DOHH2 (cell line): ENCODE measurements around the gene CES4A.
A peak's percentile ranks its signal among the peaks of the same experiment; 100 is the strongest.

ENCODE experiments used
- H3F3A ChIP-seq: fragments of 200-600 bp; sonication (generic), shearing (Covaris generic); 2 replicates; pipeline ENCODE4 v1.6.0; 2016; ENCODE audit warnings: antibody characterized with exemption, mild to moderate bottlenecking; ENCODE audit not compliant: control insufficient read depth, insufficient read depth
- H3K27ac ChIP-seq: fragments of 200-600 bp; sonication (generic); 2 replicates; pipeline ENCODE4 v1.5.1; 2014; ENCODE audit warnings: low read depth, mild to moderate bottlenecking, low read length, moderate library complexity
- H3K27me3 ChIP-seq: fragments of 200-600 bp; sonication (generic); 2 replicates; pipeline ENCODE4 v1.6.1; 2014; ENCODE audit warnings: mild to moderate bottlenecking, low read length, mixed read lengths; ENCODE audit not compliant: control insufficient read depth
- H3K36me3 ChIP-seq: fragments of 200-600 bp; sonication (generic); 2 replicates; pipeline ENCODE4 v1.6.1; 2014; ENCODE audit warnings: mild to moderate bottlenecking, low read length, moderate library complexity, mixed read lengths; ENCODE audit not compliant: control insufficient read depth
- H3K4me1 ChIP-seq: fragments of 200-600 bp; sonication (generic); 2 replicates; pipeline ENCODE4 v1.6.1; 2014; ENCODE audit warnings: mild to moderate bottlenecking, low read length, mixed read lengths; ENCODE audit not compliant: control insufficient read depth
- H3K4me2 ChIP-seq: fragments of 200-600 bp; sonication (generic); 2 replicates; pipeline ENCODE4 v1.6.0; 2014; ENCODE audit warnings: mild to moderate bottlenecking, low read length, moderate library complexity
- H3K4me3 ChIP-seq: fragments of 200-600 bp; sonication (generic); 2 replicates; pipeline ENCODE4 v1.5.1; 2014; ENCODE audit warnings: mild to moderate bottlenecking, low read length, mixed read lengths
- H3K79me2 ChIP-seq: fragments of 200-600 bp; sonication (generic); 2 replicates; pipeline ENCODE4 v1.6.1; 2014; ENCODE audit warnings: mild to moderate bottlenecking, low read length, mixed read lengths; ENCODE audit not compliant: control insufficient read depth
- H3K9me2 ChIP-seq: fragments of 200-600 bp; sonication (generic); replicated peaks from 2 replicates; pipeline ENCODE4 v1.6.1; 2014; ENCODE audit warnings: mild to moderate bottlenecking, low read length, mixed read lengths; ENCODE audit not compliant: control insufficient read depth
- H3K9me3 ChIP-seq: fragments of 200-600 bp; sonication (generic); 2 replicates; pipeline ENCODE4 v1.6.1; 2014; ENCODE audit warnings: antibody characterized with exemption, low read length, mixed read lengths; ENCODE audit not compliant: control insufficient read depth, insufficient read depth
- H4K20me1 ChIP-seq: fragments of 200-600 bp; sonication (generic); 2 replicates; pipeline ENCODE4 v1.6.0; 2014; ENCODE audit warnings: low read depth, mild to moderate bottlenecking, antibody characterized with exemption, low read length, moderate library complexity; ENCODE audit not compliant: control insufficient read depth, insufficient read depth
- EZH2phosphoT487 ChIP-seq: fragments of 200-600 bp; sonication (generic); IDR thresholded peaks from 2 replicates; pipeline ENCODE4 v1.6.1; 2017; ENCODE audit warnings: borderline replicate concordance, mild to moderate bottlenecking, antibody characterized with exemption, low read length, moderate library complexity, mixed read lengths
- TF ChIP-seq, protein P1 (sequence below): fragments of 200-600 bp; sonication (generic); IDR thresholded peaks from one replicate; pipeline ENCODE4 v1.5.1; 2014; ENCODE audit warnings: antibody characterized with exemption, mild to moderate bottlenecking, low read depth, low read length; ENCODE audit not compliant: poor library complexity, severe bottlenecking

CES4A gene

DNA sequence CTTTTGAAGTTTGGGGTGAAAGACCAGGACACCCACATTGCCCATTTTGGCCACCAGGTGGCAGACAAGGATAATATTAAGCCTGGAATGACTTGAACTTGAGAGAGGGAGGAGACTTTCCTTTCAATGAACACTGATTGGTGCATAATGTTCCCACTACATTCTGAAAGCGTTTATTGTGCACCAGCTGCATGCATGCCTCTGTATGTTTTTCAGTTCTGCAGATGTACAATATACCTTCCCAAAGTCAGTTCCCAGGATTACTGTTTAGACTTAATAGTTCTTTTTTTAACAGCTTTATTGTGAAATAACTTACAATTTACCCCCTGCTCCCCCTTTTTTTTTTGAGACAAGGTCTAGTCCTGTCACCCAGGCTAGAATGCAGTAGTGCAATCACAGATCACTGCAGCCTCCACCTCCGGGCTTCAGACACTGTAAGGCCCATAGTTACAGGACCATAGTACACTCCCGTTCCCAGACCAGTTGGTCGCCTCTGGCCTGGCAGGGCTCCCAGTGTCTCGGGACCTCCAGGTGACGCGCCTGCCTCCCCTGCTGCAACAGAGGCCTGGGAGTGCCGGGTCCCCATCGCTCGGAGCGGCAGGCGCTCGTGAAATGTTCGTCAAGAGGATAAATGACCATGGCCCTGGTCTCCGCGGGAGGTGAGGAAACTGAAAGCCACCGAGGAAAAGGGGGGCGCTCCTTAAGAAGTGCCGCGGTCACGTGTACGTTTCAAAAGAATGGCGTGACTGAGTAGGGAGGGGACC lies 40.9 kb upstream of the CES4A start:
- Histone ChIP-seq H3K4me1 (peaks cover 18% of the 10 kb centered on the region), H3K4me2 (peak overlapping the region; percentile 78), H3K9me2 (no peaks in the 10 kb centered on the region), H3K79me2 (no peaks in the 10 kb centered on the region), H3K9me3 (no peaks in the 10 kb centered on the region), H3F3A (no peaks in the 10 kb centered on the region), H3K27ac (no peak overlapping the region), H3K27me3 (peaks cover 43% of the 10 kb centered on the region), H3K4me3 (peak overlapping the region; percentile 67), H4K20me1 (no peaks in the 10 kb centered on the region), H3K36me3 (peaks cover 11% of the 10 kb centered on the region)
- TF ChIP-seq, protein P1, sequence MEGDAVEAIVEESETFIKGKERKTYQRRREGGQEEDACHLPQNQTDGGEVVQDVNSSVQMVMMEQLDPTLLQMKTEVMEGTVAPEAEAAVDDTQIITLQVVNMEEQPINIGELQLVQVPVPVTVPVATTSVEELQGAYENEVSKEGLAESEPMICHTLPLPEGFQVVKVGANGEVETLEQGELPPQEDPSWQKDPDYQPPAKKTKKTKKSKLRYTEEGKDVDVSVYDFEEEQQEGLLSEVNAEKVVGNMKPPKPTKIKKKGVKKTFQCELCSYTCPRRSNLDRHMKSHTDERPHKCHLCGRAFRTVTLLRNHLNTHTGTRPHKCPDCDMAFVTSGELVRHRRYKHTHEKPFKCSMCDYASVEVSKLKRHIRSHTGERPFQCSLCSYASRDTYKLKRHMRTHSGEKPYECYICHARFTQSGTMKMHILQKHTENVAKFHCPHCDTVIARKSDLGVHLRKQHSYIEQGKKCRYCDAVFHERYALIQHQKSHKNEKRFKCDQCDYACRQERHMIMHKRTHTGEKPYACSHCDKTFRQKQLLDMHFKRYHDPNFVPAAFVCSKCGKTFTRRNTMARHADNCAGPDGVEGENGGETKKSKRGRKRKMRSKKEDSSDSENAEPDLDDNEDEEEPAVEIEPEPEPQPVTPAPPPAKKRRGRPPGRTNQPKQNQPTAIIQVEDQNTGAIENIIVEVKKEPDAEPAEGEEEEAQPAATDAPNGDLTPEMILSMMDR: peak; percentile 90
- 0 out of 2 replicates have a peak, but pooled peaks have one; percentile 26 for TF ChIP-seq EZH2phosphoT487

GRCh38 chr16:66948134-66948836 lies 40.1 kb upstream of the CES4A start:
- H3F3A ChIP-seq: no peaks in the 10 kb centered on the region
- no peaks in the 10 kb centered on the region for H3K9me2 ChIP-seq
- peak overlapping the region; percentile 67 for H3K4me3 ChIP-seq
- H3K27me3 ChIP-seq: peaks cover 44% of the 10 kb centered on the region
- H3K4me1 ChIP-seq: peaks cover 18% of the 10 kb centered on the region
- peak overlapping the region; percentile 78 for H3K4me2 ChIP-seq
- H3K79me2 ChIP-seq: no peaks in the 10 kb centered on the region
- no peaks in the 10 kb centered on the region for H3K9me3 ChIP-seq
- TF ChIP-seq EZH2phosphoT487: peak; percentile 67; the same call in 1 of the 2 replicates
- TF ChIP-seq, protein P1: no peak
- H3K36me3 ChIP-seq: peaks cover 3% of the 10 kb centered on the region; the same call in 1 of the 2 replicates
- no peak overlapping the region for H3K27ac ChIP-seq
- H4K20me1 ChIP-seq: no peaks in the 10 kb centered on the region

DNA sequence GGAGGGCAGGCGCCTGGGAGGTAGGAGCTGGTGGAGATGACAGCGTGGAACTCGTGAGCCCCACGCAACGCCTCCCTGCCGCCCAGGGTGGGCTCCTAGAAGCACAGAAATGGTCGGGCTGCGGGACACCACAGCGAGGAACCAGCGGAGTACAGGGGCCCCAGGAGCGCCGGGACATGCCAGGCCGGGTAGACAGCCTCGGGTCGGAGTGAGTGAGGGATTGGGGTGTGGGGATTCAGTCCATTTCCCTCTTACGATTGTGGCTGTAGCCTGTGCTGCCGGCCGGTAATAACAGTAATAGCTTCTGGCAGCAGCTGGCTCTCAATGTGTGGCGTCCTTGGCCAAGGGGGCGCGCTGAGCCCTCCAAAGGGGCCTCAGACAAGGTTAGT lies 39.6 kb upstream of the CES4A start:
- Histone ChIP-seq H3K4me3 (no peak overlapping the region), H3K9me2 (no peaks in the 10 kb centered on the region), H3K4me2 (no peak overlapping the region)

More for the DNA sequence above, 39.6 kb upstream of the CES4A start:
- H3K27me3 ChIP-seq: peaks cover 48% of the 10 kb centered on the region
- no peaks in the 10 kb centered on the region for H3K79me2 ChIP-seq
- H3K9me3 ChIP-seq: no peaks in the 10 kb centered on the region
- peak; percentile 96 for TF ChIP-seq EZH2phosphoT487
- TF ChIP-seq, protein P1: no peak
- no peaks in the 10 kb centered on the region for H3K36me3 ChIP-seq
- H3F3A ChIP-seq: no peaks in the 10 kb centered on the region
- H3K4me1 ChIP-seq: peaks cover 18% of the 10 kb centered on the region
- H4K20me1 ChIP-seq: no peaks in the 10 kb centered on the region
- H3K27ac ChIP-seq: no peak overlapping the region
